NT2/D1 (cell line): ENCODE measurements around the gene LIPE.

Source experiments
- DNase-seq: peaks from one replicate; pipeline ENCODE4 v3.0.0-alpha.2; 2011; ENCODE audit warnings: low read depth, low spot score
- H3K27me3 ChIP-seq: 2 replicates; pipeline ENCODE4 v1.6.0; 2011; ENCODE audit warnings: mild to moderate bottlenecking; ENCODE audit not compliant: insufficient read length, insufficient read depth
- H3K36me3 ChIP-seq: 2 replicates; pipeline ENCODE4 v1.6.1; 2011; ENCODE audit warnings: mild to moderate bottlenecking, low read length, mixed read lengths; ENCODE audit not compliant: insufficient read depth, insufficient read length
- H3K4me1 ChIP-seq: 2 replicates; pipeline ENCODE4 v1.5.1; 2011; ENCODE audit not compliant: insufficient read depth, insufficient read length
- H3K4me3 ChIP-seq: 2 replicates; pipeline ENCODE4 v1.5.1; 2011; ENCODE audit warnings: low read depth; ENCODE audit not compliant: insufficient read length
- H3K9ac ChIP-seq: 2 replicates; pipeline ENCODE4 v1.6.0; 2011; ENCODE audit warnings: low read depth; ENCODE audit not compliant: insufficient read length
- H3K9me3 ChIP-seq: 2 replicates; pipeline ENCODE4 v1.5.1; 2011; ENCODE audit warnings: mild to moderate bottlenecking, low read length; ENCODE audit not compliant: insufficient read depth
- SUZ12 ChIP-seq: IDR thresholded peaks from 2 replicates; pipeline ENCODE4 v1.6.1; 2011; ENCODE audit not compliant: insufficient read length, insufficient read depth; ENCODE audit errors: extremely low read depth
- YY1 ChIP-seq: IDR thresholded peaks from 2 replicates; pipeline ENCODE4 v1.6.1; 2011; ENCODE audit not compliant: insufficient read length, insufficient read depth
- ZNF274 ChIP-seq: IDR thresholded peaks from 2 replicates; pipeline ENCODE4 v1.6.1; 2011; ENCODE audit warnings: mild to moderate bottlenecking, low read depth, low read length

Gene LIPE

DNA sequence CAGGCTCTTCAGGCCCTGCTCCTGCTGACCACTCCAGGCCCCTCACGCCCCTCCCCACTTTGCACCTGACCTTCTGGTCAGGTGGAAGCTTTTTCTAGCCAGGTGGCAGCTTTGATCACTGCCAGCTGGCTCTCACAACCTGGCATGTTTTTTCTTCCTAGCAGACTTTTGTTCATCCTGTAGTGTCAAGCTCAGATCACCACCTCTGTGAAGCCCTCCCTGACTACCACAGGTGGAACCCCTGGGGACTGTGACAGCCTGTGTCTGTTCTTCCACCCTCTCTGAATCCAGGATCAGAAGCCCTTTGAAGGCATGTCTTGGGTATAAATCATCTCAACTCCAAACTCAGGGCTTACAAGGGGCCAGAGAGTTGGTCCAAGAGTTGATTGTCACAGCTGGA, 26.8 kb downstream of the LIPE start:
- H3K4me3 ChIP-seq: no peak overlapping the region
- H3K9ac ChIP-seq: no peak overlapping the region

GRCh38 chr19:42397263-42398166, 29.7 kb downstream of the LIPE start:
- H3K4me3 ChIP-seq: peak overlapping the region; percentile 76
- TF ChIP-seq YY1 (no peak), ZNF274 (no peak), SUZ12 (no peak)
- H3K9ac ChIP-seq: peak overlapping the region; percentile 80
- peaks cover 2% of the 10 kb centered on the region for H3K4me1 ChIP-seq
- no peaks in the 10 kb centered on the region for H3K9me3 ChIP-seq
- DNase-seq: no peak
- peaks cover 10% of the 10 kb centered on the region for H3K27me3 ChIP-seq
- peaks cover 9% of the 10 kb centered on the region for H3K36me3 ChIP-seq

More for the DNA sequence above, 26.8 kb downstream of the LIPE start:
- Histone ChIP-seq H3K27me3 (peaks cover 28% of the 10 kb centered on the region), H3K9me3 (no peaks in the 10 kb centered on the region), H3K4me1 (peaks cover 7% of the 10 kb centered on the region), H3K36me3 (peaks cover 9% of the 10 kb centered on the region)
- TF ChIP-seq ZNF274 (no peak), YY1 (no peak), SUZ12 (no peak)
- no peak for DNase-seq

DNA sequence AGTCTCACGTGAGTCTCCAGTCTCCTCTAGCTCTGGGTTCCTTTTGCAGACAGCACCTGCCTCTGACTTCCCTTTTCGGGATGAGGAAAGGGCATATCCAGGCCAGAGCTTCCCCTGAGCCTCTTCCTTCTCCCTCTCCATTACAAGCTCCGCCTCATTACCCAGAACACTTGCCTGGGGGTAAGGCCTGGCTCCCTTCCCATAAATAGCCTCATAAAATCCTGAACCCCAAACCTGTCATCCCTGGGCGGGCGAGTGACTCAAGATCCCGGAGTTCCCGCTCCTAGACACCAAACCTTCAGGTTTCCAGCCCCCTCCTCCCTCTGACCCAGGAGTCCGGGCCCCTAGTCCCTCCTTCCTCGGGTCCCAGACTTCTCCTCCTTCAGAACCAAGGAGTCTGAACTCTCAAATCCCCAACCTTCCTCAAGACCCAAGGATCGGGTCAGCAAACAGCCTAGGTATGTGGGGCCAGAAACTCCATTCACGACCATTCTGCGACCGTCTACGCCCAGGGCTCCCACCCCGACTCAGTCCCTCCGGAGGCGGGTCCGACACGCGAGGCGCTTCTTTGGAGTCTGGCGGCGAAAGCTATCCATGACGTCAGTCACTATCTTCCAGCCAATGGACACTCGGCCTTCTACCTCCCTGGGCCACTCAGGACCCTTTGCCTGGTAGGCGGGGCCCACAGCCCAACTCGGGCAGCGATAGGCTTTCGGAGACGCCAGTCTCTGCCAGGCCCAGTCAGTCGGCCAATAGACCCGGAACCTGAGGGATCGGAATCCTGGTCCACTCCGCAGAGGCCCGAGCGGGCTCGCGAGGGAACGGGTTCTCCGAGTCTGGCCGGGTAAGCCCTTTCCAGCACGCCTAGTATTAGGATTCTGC, 30.6 kb downstream of the LIPE start:
- peak overlapping the region; percentile 76 for H3K4me3 ChIP-seq
- H3K9me3 ChIP-seq: no peaks in the 10 kb centered on the region
- H3K36me3 ChIP-seq: peaks cover 9% of the 10 kb centered on the region
- peak; percentile 92 for DNase-seq
- H3K4me1 ChIP-seq: peaks cover 2% of the 10 kb centered on the region
- H3K27me3 ChIP-seq: peaks cover 2% of the 10 kb centered on the region
- peak overlapping the region; percentile 80 for H3K9ac ChIP-seq
- TF ChIP-seq YY1: no peak
- TF ChIP-seq ZNF274: no peak
- no peak for TF ChIP-seq SUZ12

DNA sequence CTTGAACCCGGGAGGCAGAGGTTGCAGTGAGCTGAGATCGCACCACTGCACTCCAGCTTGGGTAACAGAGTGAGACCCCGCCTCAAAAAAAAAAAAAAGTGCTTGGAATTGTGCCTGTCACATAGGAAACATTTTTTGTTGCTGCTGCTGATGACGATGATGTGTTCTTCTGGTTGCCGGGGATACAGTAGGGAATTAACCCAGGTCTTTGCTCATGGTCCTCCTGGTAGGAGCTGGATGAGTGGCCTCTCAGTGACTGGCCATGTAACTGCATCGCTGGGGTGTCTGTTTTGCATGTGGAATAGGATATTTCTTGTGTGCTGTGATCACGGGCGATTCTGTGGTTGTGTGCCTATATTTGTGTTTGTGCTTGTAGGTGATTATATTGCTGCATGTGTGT, 32.4 kb downstream of the LIPE start:
- no peak for DNase-seq
- TF ChIP-seq SUZ12: no peak
- no peak for TF ChIP-seq YY1
- TF ChIP-seq ZNF274: no peak
- H3K4me3 ChIP-seq: no peak overlapping the region
- H3K9me3 ChIP-seq: no peaks in the 10 kb centered on the region
- peaks cover 2% of the 10 kb centered on the region for H3K4me1 ChIP-seq
- no peaks in the 10 kb centered on the region for H3K36me3 ChIP-seq
- peaks cover 7% of the 10 kb centered on the region for H3K27me3 ChIP-seq
- H3K9ac ChIP-seq: no peak overlapping the region

DNA sequence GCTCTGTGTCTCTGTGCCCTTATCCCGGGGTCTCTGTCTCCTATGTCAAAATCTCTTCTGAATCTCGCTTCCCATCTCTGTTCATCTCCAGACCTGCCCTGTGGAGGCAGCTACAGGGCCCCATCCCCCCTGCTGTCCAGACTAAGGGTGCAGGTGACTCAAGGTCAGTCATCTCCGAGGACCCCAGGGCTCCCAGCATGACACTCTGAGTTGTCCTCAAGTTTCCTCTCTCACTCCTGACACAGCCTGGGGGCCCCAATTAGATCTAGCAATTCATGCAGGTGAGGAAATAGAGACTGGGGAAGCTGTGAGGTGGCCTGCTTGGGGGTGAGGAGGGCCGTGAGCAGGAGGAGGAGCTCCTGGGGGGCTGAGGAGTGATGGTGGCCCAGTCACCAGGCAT, 35.0 kb downstream of the LIPE start:
- Histone ChIP-seq H3K4me1 (peaks cover 2% of the 10 kb centered on the region), H3K4me3 (no peak overlapping the region), H3K36me3 (no peaks in the 10 kb centered on the region), H3K27me3 (peaks cover 6% of the 10 kb centered on the region), H3K9ac (no peak overlapping the region), H3K9me3 (no peaks in the 10 kb centered on the region)
- DNase-seq: no peak
- TF ChIP-seq SUZ12 (no peak), YY1 (no peak), ZNF274 (no peak)

DNA sequence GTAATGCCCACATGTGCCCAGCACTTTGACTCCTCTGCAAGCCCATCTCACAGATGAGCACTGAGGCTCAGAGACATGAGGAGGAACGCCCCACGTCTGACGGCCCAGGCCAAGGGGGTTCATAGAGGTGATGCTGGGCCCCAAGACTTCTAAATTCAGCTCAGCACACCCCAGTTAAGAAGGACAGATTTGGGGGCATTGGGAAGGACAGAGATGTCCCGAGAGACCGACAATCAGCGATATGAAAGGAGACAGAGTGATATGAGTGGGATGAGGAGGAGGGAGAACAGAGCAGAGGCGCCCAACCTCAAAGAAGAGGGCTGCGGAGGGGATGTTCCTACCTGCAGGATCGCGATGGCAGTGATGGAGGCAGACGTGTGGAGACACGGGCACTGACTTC, 37.3 kb downstream of the LIPE start, which contains the start of gene CNFN:
TSS of gene CNFN (minus strand) at position 399 of the 400 bp plus-strand sequence. CDS start 1,260 bp downstream, outside the sequence.
- no peaks in the 10 kb centered on the region for H3K9me3 ChIP-seq
- H3K9ac ChIP-seq: no peak within 1 kb of the TSS
- H3K36me3 ChIP-seq: no peaks in the 10 kb centered on the region
- no peaks in the 10 kb centered on the region for H3K4me1 ChIP-seq
- TF ChIP-seq SUZ12 (no peak), ZNF274 (no peak), YY1 (no peak)
- DNase-seq: no peak
- peaks cover 6% of the 10 kb centered on the region for H3K27me3 ChIP-seq
- no peak within 1 kb of the TSS for H3K4me3 ChIP-seq
